HG03457 (cell line): ENCODE measurements around the gene SESN1.

Experiments
- ATAC-seq: cut with Tn5 transposase; IDR thresholded peaks from one replicate; pipeline ENCODE4 v1.9.1; 2021; ENCODE audit warnings: moderate number of reproducible peaks; ENCODE audit not compliant: unreplicated experiment

Gene SESN1

GRCh38 chr6:108941859-108942258 lies 152.8 kb downstream of the SESN1 start:
- ATAC-seq = no peak

DNA sequence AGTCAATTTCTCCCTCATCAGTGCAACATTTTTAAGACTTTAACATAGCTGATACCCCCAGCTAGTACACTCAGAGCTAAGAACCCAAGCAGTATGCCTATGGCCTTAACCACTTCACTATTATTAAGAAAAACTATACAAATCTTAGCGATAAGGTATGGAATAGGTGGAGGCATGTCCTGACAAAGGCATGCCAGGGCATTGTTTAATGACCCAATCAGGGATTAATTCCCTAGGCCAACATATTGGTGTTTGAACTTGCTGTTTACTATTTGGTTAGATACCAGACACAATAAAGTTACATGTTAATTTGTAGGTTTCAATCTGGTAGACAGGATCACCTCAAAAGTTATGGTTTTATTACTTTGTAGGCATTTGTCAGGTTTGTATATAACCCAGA lies 153.4 kb downstream of the SESN1 start:
- ATAC-seq = no peak

GRCh38 chr6:108940741-108941140 lies 153.9 kb downstream of the SESN1 start:
- no peak for ATAC-seq

DNA sequence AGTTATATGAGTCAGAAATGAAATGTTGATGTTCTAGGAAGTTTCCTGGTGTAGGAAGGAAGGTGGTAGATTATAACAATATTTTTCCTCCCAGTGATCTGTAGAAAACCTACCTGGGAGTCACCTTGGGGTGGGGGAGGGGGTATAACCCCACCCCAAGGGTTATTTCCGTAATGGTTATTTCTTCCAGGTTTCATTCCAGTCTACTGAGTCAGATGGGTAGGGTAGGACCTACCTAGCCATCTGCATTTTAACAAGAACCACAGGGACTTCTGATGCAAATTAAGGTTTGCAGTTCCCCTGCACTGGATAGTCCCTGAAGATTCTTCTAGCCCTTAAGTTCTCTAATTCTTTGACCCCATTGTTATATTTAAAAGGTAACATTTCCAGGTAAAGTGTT lies 157.5 kb downstream of the SESN1 start:
- no peak for ATAC-seq
